ENCODE results near the gene CNPPD1.

CNPPD1 gene

DNA sequence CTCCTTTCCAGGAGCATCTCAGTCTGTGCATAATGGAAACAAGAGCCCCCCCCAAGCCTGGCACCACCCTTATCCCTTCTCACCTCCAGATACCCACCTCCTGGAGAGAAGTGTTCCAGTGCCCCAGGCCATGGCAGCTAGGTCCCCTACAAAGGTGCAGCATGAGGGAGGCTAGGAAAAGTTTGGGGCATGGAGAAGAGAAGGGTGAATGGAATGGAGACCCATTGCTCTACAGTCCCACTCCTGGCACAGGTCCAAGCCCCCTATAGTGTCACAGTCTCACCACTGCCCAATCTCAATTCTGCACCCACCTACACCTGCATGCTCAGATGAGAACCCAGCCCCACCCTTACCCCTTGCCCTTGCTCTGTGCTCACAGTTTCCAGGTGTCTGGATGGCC is 7.8 kb downstream of the CNPPD1 start:
- H3K9me3 ChIP-seq, result no peaks in the 10 kb centered on the region
- no peaks in the 10 kb centered on the region for H3K27me3 ChIP-seq
- H3K36me3 ChIP-seq, result peaks cover 20% of the 10 kb centered on the region
- no peak overlapping the region for H3K4me3 ChIP-seq (ENCODE audit: low read depth in 1 of 2, low read length in 1 of 2)
- TF ChIP-seq, protein P1, sequence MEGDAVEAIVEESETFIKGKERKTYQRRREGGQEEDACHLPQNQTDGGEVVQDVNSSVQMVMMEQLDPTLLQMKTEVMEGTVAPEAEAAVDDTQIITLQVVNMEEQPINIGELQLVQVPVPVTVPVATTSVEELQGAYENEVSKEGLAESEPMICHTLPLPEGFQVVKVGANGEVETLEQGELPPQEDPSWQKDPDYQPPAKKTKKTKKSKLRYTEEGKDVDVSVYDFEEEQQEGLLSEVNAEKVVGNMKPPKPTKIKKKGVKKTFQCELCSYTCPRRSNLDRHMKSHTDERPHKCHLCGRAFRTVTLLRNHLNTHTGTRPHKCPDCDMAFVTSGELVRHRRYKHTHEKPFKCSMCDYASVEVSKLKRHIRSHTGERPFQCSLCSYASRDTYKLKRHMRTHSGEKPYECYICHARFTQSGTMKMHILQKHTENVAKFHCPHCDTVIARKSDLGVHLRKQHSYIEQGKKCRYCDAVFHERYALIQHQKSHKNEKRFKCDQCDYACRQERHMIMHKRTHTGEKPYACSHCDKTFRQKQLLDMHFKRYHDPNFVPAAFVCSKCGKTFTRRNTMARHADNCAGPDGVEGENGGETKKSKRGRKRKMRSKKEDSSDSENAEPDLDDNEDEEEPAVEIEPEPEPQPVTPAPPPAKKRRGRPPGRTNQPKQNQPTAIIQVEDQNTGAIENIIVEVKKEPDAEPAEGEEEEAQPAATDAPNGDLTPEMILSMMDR (IDR thresholded peaks at IDR 0.05), result no peak
- no peak overlapping the region for H3K27ac ChIP-seq
- no peaks in the 10 kb centered on the region for H3K4me1 ChIP-seq (ENCODE audit: control insufficient read depth in 1 of 2, insufficient read depth in 1 of 2, low read depth in 1 of 2, low read length in 1 of 2)

DNA sequence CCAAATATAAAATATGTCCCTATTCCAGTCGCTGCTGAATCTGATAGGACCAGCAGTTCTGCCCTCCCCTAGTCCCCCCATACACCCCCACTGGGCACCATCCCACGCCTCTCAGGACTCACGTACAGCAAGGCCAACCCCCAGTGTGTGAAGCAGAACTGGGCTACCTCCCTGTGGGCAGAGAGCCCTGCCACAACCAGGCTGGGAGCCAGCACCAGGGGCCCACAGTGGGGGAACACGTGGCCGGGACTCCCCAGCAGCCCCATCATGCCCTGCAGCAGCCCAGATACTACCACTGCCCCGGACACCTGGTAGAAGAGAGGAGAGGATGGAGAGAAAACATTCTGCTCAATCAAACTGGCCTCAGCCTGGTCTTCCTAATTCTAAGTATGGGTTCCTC is 8.2 kb downstream of the CNPPD1 start:
- H3K27me3 ChIP-seq, result no peaks in the 10 kb centered on the region
- TF ChIP-seq, protein P1 (IDR thresholded peaks at IDR 0.05), result no peak
- H3K4me1 ChIP-seq (ENCODE audit: control insufficient read depth in 1 of 2, insufficient read depth in 1 of 2, low read depth in 1 of 2, low read length in 1 of 2), result no peaks in the 10 kb centered on the region
- no peak overlapping the region for H3K27ac ChIP-seq
- no peaks in the 10 kb centered on the region for H3K9me3 ChIP-seq
- peaks cover 16% of the 10 kb centered on the region for H3K36me3 ChIP-seq
- no peak overlapping the region for H3K4me3 ChIP-seq (ENCODE audit: low read depth in 1 of 2, low read length in 1 of 2)

GRCh38 chr2:219167997-219168396 is 8.7 kb downstream of the CNPPD1 start:
- Histone ChIP-seq H3K4me3 (ENCODE audit: low read depth in 1 of 2, low read length in 1 of 2) (no peak overlapping the region), H3K9me3 (no peaks in the 10 kb centered on the region), H3K27me3 (no peaks in the 10 kb centered on the region), H3K36me3 (peaks cover 11% of the 10 kb centered on the region), H3K4me1 (ENCODE audit: control insufficient read depth in 1 of 2, insufficient read depth in 1 of 2, low read depth in 1 of 2, low read length in 1 of 2) (no peaks in the 10 kb centered on the region), H3K27ac (no peak overlapping the region)
- TF ChIP-seq, protein P1 (IDR thresholded peaks at IDR 0.05), result no peak

DNA sequence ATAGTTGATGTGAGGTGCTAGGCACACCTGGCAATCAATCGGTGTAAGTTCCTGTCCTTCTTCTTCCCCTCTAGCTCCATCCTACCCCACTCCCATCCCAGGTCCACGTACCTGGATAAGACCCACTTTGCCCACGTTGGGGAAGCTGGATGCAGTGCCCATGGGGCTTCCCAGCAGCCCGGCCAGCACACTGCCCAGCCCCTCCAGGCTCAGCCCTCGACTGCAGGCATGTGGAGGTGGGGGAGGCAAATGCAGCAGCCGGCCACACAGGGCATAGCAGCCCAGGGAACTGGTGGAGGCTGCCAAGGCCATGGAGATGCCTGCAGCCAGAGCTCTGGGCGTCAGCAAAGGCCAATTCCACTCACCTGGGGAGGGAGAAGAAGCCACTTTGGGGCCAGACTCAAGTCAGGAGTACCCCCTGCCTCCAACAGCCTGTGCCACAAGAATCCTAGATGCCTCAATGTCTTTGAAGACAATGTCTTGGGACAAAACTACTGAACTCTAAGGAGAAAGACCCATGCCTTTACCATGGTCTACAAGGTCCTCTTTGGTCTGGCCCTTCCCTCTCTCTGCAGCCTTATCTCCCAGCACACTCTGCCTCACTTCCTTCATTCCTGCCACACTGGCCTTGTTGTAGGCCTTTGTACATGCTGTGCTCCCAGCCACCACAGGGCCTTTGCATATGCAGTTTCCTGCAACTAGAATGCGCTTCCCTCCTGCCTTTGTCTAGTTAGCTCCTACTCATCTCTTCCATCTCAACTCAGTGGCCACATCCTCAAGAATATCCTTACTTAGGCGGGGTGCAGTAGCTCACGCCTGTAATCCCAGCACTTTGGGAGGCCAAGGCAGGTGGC is 11.4 kb downstream of the CNPPD1 start:
- H3K27ac ChIP-seq, result no peak overlapping the region
- TF ChIP-seq, protein P1 (IDR thresholded peaks at IDR 0.05), result no peak

DNA sequence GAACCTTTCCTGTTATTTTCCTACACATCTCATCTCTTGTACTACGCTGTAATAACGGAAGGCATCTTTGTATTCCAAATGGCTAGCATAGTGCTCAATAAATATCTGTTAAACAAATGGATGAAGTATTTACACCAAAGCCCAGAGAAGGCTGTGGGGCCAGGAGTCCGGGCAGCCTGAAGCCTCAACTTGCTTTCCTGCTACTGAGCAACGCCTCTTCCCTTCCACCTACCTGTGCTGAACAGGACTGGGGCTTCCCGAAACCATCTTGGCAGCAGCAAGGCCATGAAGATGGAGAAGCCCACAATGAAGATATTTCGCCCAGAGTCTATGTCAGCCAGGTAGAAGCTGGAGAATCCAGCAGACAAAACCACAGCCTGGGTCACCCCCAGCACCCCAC is 13.6 kb downstream of the CNPPD1 start:
- TF ChIP-seq, protein P1 (IDR thresholded peaks at IDR 0.05), result no peak
- no peaks in the 10 kb centered on the region for H3K36me3 ChIP-seq
- peaks cover 3% of the 10 kb centered on the region for H3K27me3 ChIP-seq
- peaks cover 14 to 20% of the 10 kb centered on the region in 2 experiments for H3K4me1 ChIP-seq (ENCODE audit: control insufficient read depth in 1 of 2, insufficient read depth in 1 of 2, low read depth in 1 of 2, low read length in 1 of 2)
- no peak overlapping the region for H3K4me3 ChIP-seq (ENCODE audit: low read depth in 1 of 2, low read length in 1 of 2)
- no peaks in the 10 kb centered on the region for H3K9me3 ChIP-seq
- H3K27ac ChIP-seq, result no peak overlapping the region

More for the DNA sequence above, 11.4 kb downstream of the CNPPD1 start:
- peaks cover 8 to 12% of the 10 kb centered on the region in 2 experiments for H3K4me1 ChIP-seq (ENCODE audit: control insufficient read depth in 1 of 2, insufficient read depth in 1 of 2, low read depth in 1 of 2, low read length in 1 of 2)
- no peaks in the 10 kb centered on the region for H3K9me3 ChIP-seq
- H3K27me3 ChIP-seq, result no peaks in the 10 kb centered on the region
- H3K36me3 ChIP-seq, result no peaks in the 10 kb centered on the region
- H3K4me3 ChIP-seq (ENCODE audit: low read depth in 1 of 2, low read length in 1 of 2), result no peak overlapping the region

All from neutrophil (primary cell).